KOPT-K1 (cell line): ENCODE data around the gene UBE2V1.
"Not testable (repeated sequence)": the region's sequence is repeated elsewhere in the genome, so short reads cannot be mapped to it uniquely, and the experiment has no call there.

Experiments
- H3K27ac ChIP-seq: fragments of 200-600 bp; sonication (generic); 2 replicates; pipeline ENCODE4 v1.5.1; 2016; ENCODE audit warnings: antibody characterized with exemption, mild to moderate bottlenecking, low read depth, low read length; ENCODE audit not compliant: poor library complexity, severe bottlenecking
- H3K36me3 ChIP-seq: fragments of 200-600 bp; sonication (generic); 2 replicates; pipeline ENCODE4 v1.5.1; 2017; ENCODE audit warnings: antibody characterized with exemption, mild to moderate bottlenecking, low read length, moderate library complexity; ENCODE audit not compliant: insufficient read depth
- H3K9me3 ChIP-seq: fragments of 200-600 bp; sonication (generic); 2 replicates; pipeline ENCODE4 v1.5.1; 2017; ENCODE audit warnings: antibody characterized with exemption, low read length, mild to moderate bottlenecking; ENCODE audit not compliant: insufficient read depth, poor library complexity, severe bottlenecking

Gene UBE2V1

DNA sequence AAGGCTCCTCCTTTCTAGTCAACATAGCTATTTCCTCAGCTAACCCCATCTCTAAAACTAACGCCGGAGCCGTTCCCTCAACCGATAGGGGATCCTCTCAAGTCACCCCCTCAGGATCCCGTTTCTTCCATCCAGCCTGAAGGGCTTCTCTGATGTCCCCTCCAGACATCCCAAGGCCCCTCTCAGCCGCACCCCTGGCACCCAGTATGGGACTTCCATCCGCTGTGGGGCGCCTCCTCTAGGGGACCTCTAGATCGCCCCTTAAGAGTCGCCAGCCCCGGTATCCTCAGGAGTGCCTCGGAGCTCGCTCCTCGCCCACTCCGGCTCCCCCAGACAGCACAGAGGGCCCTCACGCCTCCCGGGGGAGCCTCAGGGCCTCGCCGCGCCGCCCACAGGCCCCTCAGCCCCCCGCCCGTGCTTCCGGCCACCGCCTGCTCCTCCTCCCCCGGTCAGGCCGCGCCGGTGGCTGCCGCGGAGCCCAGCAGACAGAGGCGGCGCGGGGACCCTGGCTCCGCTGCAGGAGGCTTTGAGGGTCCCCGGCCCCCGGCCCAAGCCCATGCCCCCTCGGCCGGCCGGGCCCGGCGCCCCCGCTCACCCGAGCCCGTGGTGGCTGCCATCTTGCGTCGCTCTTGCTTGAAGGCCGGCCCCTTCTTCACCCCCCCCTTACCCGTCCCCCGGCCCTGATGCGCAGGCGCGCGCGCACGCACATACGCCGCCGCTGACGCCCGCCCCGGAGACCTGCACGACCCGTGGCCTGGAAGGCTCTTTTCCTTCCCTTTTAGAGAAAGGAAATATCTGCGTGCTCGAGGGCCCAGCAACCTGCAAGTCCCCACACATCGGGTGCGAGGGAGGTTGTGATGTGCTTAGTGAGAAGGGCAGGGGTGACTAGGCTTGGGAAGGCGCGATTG is at the start of gene UBE2V1:
TSS of gene UBE2V1 (minus strand) at position 639 of the 908 bp plus-strand sequence. CDS start at position 617, 22 bp downstream.
- H3K36me3 ChIP-seq: peaks cover 12% of the 10 kb centered on the region; the same call in 1 of the 2 replicates
- H3K9me3 ChIP-seq: no peaks in the 10 kb centered on the region
- H3K27ac ChIP-seq: peak within 1 kb of the TSS; percentile 79

DNA sequence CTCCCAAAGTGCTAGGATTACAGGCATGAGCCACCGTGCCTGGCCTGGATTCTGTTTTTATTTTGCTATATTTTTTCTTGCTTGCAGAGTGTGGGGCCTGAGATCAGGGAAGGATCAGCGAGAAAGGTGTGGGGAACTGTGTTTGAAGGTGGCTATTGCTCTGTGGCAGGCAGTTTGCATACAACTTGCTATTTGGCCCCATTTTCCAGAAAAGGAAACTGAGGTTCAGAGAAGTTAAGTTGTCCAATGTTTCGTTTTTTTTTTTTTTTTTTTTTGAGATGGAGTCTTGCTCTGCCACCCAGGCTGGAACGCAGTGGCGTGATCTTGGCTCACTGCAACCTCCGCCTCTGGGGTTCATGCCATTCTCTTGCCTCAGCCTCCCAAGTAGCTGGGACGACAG is 48.5 kb upstream of the UBE2V1 start:
- H3K9me3 ChIP-seq, H3K36me3 ChIP-seq, H3K27ac ChIP-seq: not testable (repeated sequence)

DNA sequence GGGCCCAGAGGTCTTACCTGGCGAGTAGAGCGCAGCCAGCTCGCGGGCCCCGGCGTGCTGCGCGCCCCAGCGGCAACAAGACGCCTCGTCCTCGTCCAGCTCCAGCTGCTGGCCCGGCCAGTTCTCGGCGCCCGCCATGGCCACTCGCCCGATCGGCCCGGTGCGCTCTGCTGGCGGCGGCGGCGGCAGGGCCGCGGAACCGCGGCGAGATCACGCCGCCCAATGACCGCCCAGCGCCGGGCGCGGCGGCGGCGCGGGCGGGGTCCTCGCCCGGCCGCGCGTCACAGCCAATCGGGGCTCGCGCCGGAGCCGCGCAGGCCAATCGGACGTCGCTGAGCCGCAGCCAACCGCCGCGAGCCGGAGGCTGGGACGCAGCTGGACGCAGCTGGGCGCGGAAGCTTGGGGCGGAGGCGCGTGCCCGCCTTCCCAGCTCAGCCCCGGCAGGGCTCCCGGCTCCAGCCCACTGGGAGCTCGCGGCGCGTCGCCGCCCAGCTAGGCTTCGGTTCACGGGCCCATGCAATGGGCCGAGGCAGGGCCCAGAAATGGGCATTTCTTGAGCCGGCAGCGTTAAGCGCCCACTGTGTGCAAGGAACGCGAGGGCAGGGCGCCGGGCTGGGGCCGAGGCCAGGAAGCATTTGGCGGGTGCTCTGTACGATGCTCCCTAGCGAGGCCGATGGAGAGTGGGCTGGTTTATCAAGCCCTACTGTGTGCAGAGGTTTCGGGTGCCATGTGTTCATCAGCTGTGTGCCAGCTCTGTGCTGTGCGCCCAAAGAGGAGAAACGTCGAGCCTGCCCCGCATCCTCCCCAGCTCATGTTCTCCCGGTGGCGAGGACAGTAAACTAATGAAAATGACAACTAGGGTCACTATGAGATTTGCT is 40.8 kb upstream of the UBE2V1 start, which contains the start of gene PEDS1:
TSS of gene PEDS1 (minus strand) at position 224 of the 878 bp plus-strand sequence. CDS start at position 138, 86 bp downstream.
- H3K27ac ChIP-seq: peak within 1 kb of the TSS; percentile 75

DNA sequence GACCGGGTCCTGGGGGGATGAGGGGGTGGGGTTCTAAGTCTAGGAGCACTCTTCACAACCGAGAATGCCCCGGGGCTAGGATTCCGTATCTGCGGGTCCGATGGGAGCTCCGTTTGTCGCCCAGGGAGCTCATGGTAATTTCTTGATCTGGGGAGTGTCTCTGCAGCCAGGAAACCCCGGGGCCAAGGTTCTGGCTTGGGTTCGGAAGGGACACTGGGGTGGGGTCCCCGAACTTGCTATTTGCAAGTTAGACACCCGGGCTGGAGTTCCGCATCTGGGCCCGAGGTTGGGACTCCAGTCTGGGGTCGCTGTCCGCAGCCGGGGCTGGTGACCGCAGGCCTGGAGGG is 40.2 kb upstream of the UBE2V1 start:
- Histone ChIP-seq H3K27ac (peak overlapping the region; percentile 75), H3K9me3 (no peaks in the 10 kb centered on the region), H3K36me3 (peaks cover 27% of the 10 kb centered on the region; the same call in 1 of the 2 replicates)

More for the DNA sequence above, 40.8 kb upstream of the UBE2V1 start, which contains the start of gene PEDS1:
- H3K9me3 ChIP-seq: no peaks in the 10 kb centered on the region
- H3K36me3 ChIP-seq: peaks cover 21% of the 10 kb centered on the region; the same call in 1 of the 2 replicates

DNA sequence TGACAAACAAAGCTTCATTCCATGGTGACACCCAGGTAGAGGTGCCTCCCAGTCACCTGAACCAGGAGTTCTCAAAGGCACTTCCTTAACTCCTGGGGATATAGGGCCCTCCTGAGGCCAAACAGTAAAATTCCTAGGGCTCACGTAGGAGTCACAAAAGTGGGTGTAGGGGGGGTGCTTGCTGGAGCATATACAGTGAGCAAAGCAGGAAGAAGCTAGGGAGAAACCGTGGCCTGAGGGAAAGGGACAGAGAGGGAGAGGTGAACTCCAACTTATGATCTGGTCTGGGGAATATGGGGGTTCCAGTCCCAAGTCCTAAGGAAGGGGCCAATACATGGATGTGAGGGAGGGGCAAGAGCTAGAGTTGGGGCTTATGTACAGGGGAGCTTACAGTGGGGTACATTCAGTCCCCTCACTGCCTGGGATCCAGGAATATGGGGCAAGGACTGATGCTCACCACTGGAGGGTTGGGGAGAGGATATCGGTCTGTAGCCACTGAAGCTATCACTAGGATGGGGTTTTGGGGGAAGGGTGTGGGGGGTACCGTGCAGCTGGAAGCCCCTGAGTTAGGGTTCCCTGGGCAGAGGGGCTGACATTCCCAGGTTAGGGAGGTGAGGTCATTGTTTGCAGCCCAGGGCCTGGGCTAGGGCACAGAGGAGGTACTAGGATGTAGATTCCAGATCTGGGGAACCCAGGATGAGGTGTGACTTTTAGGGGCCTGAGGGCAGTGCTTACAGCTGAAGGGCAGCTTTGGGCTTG is 39.6 kb upstream of the UBE2V1 start:
- no peaks in the 10 kb centered on the region for H3K9me3 ChIP-seq
- peak overlapping the region; percentile 75 for H3K27ac ChIP-seq
- peaks cover 32% of the 10 kb centered on the region; the same call in 1 of the 2 replicates for H3K36me3 ChIP-seq

DNA sequence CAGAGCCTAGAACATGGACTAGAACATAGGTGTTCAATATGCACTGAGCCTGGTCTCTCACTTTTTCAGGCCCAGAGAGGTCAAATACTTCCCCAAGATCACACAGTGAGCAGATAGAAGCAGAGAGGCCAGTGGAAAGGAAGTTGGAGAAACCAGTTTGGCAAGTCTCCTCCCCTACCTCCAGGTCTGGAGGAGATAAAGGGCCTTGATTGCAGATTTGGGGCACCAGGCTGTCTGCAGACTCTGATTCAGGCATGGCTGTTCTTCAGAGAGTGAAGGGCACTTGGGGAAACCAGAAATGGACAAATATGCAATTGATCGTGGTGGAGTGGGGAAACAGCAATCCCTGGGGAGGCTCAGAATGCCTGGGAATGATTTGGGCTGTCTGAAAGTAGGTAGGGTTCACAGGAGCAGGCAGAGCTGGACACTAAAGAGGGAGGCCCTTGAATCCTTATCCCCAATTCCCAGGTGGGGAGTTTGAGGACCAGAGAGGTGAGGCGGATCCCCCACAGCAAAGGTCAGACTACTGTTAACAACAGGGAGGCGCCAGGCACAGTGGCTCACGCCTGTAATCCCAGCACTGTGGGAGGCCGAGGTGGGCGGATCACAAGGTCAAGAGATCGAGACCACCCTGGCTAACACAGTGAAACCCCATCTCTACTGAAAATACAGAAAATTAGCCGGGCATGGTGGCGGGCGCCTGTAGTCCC is 38.2 kb upstream of the UBE2V1 start:
- no peak overlapping the region for H3K27ac ChIP-seq
- no peaks in the 10 kb centered on the region for H3K9me3 ChIP-seq
- peaks cover 36% of the 10 kb centered on the region; the same call in 1 of the 2 replicates for H3K36me3 ChIP-seq

DNA sequence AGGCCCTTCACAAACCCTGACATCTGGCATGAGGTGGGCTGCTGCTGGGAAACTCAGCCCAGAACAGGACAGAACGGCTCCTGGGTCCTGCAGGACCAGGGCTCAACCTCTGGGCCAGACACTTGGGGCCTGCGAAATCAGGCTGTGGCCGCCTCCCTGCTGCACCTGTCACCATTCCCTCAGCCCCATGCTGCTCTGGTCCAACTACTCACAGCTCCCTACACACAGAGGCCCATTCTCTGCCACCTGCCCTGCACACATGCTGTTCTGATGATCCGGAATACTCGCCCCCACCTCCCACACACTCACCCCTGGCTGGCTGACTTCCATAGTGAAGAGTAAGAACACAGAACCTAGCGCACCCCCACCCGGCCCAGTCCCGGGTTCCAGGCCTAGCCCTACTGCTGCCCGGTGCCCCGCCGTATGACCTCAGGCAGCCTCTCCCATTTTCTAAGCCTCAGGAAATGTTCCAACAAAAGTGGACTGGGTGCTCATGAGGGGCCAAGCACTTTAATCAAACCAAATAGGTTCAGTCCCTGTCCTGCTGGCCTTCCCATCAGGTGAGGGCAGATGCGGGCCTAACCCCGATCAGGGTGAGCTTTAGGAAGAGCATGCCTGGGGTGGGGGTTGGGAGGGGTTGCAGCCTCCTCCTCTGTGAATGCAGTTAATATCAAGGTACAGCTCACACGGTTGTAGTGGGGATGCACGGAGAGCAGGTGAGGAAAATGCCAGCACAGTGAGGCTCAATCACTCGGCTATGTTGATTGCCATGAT is 36.7 kb upstream of the UBE2V1 start:
- H3K36me3 ChIP-seq: peaks cover 36% of the 10 kb centered on the region; the same call in 1 of the 2 replicates
- H3K9me3 ChIP-seq: no peaks in the 10 kb centered on the region
- H3K27ac ChIP-seq: no peak overlapping the region

DNA sequence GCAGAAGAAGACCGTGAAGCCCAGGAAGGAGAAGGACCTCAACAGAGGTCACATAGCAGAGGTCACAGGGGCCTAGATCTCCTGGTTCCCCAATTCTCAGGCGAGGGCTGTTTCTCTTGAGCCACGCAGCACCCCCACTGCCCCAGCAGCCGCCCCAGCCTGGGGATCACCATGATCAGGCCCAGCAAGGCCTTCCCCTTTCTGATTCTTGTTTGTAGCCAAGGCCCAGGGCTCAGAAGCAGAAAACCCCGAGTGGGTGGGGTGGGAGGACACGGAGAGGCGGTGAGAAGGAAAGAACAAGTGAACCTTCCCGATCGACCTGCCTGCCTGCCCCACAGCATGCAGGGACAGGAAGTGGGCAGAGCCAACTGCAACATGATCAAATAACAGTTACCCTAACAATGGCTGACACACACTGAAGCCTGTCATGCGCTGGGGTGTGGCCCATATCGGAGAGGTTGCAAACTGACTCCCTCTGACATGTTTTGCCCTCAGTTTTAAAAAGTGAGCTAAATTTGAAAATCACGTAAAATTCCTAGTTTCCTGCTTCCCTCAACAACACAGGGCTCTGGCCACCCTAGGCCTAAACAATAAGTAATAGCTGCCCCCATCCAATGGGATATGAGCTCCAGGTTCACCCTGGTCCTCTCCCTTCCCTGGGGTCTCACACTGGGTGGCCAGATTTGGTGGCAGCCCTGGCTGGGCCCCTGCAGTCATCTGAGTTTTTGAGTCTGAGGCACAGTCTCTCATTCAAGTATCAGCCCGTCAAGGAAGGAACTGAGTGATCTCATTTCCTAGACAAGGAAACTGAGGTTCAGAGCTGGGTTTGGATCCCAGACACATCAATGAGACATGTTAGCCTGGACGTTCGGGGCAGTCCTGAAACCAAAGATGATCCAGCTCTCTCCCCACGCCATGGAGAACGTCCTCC is 34.0 kb upstream of the UBE2V1 start:
- H3K9me3 ChIP-seq: no peaks in the 10 kb centered on the region
- H3K36me3 ChIP-seq: peaks cover 55% of the 10 kb centered on the region
- peak overlapping the region; percentile 88 for H3K27ac ChIP-seq

DNA sequence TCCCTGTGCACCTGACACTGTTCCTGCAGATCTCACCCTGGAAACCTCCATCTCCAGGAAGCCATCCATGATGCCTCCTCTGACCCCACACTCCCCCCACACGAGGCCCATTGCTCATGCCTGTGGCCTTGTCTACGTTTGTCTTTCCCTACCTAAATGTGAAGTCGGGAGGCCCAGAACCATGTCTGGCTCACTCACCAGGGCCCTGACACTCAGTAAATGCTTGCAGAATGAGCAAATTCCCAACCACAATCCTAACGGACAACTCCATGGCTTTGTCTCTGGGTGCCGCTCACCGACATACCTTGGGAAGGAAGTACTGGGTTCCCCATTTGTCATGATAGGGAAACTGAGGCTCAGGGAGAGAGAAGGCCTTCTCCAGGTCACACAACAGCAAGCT is 33.3 kb upstream of the UBE2V1 start:
- Histone ChIP-seq H3K9me3 (no peaks in the 10 kb centered on the region), H3K36me3 (peaks cover 63% of the 10 kb centered on the region), H3K27ac (peak overlapping the region; percentile 88)

DNA sequence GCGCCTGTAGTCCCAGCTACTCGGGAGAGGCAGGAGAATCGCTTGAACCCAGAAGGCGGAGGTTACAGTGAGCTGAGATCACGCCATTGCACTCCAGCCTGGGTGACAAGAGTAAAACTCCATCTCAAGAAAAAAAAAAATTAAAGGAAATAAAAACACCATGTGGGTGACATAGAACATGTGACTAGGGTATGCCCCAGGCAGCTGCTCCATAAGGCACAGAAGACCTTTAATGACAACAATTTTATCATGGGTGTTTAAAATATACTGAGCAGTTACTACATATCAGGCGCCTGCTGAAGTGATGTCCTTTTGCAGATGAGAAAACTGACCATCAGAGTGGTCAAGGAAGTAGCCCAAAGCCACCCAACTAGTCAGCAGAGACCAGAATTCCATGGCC is 32.6 kb upstream of the UBE2V1 start:
- H3K27ac ChIP-seq: peak overlapping the region; percentile 88
- H3K36me3 ChIP-seq: peaks cover 63% of the 10 kb centered on the region

DNA sequence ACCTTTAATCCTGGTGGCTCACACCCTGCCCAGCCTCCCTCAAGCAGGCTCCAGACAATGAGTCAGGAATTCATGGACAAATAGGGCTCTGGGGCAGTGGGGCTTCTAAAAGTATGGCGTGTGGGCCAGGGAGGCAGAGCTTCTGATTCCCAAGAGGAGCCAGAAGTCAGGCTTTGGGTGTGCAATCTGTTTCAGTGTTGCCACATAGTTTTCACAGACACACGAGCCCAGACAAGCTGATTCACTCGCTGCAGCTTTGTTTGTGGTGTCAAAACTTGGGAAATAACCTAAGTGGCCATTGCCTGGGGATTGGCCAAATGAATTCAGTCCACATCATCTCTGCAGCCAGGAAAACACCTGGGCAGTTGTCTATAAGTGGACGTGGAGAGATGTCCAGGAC is 31.4 kb upstream of the UBE2V1 start:
- H3K9me3 ChIP-seq: no peaks in the 10 kb centered on the region
- peaks cover 65% of the 10 kb centered on the region for H3K36me3 ChIP-seq
- no peak overlapping the region for H3K27ac ChIP-seq

More for the DNA sequence above, 32.6 kb upstream of the UBE2V1 start:
- H3K9me3 ChIP-seq: no peaks in the 10 kb centered on the region

DNA sequence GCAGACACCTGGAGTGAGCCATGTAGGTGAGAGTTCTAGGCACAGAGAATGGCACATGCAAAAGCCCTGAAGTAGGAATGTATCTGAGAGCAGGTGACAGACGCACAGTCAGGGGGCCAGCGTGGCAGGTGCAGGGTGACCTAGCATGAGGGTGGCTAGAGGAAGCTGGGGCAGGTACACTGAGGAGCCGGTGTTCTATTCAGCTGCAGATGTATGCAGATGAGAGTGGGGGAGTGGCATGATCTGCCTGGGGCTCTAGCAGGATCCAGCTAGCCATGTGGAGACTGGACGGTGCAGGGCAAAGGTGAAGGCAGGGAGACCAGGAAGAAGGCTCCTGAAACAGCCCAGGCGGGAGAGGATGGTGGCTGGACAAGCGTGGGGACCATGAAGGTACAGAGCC is 29.9 kb upstream of the UBE2V1 start:
- Histone ChIP-seq H3K36me3 (peaks cover 67% of the 10 kb centered on the region), H3K27ac (no peak overlapping the region)

More for the DNA sequence above, 29.9 kb upstream of the UBE2V1 start:
- H3K9me3 ChIP-seq: no peaks in the 10 kb centered on the region
